Keratinocyte (primary cell): ENCODE measurements around the gene SIGLEC5. TPM values are rescaled to one million over a fixed set of nuclear protein-coding genes. Genes with fewer than 3 reads are reported as not detected.

Source experiments
- DNase-seq: peaks from one replicate; pipeline ENCODE4 v3.0.0-alpha.2; 2011; ENCODE audit warnings: low read depth, missing footprints, low spot score
- FAIRE-seq: peaks from 2 replicates; lab custom pipeline; 2011; peaks lifted over from hg19 to GRCh38; lab: Jason Lieb, UNC
- H2AFZ ChIP-seq: 2 replicates; pipeline ENCODE4 v1.6.0; 2012; ENCODE audit warnings: low read length, control low read depth, inconsistent platforms; ENCODE audit not compliant: control insufficient read depth
- H3K27ac ChIP-seq: 2 replicates; pipeline ENCODE4 v1.5.1; 2011; ENCODE audit warnings: low read length; ENCODE audit not compliant: control insufficient read depth, insufficient read depth
- H3K27me3 ChIP-seq: 3 replicates; pipeline ENCODE4 v1.6.0; 2011; ENCODE audit warnings: low read length; ENCODE audit not compliant: control insufficient read depth, insufficient read depth; ENCODE audit errors: extremely low read depth
- H3K36me3 ChIP-seq, 2 experiments: 2 replicates in 1 of 2; 3 replicates in 1 of 2; pipeline ENCODE4 v1.5.1; 2011; ENCODE audit warnings: low read length in 2 of 2, mild to moderate bottlenecking in 1 of 2; ENCODE audit not compliant: control insufficient read depth in 2 of 2, insufficient read depth in 2 of 2; ENCODE audit errors: extremely low read depth in 1 of 2
- H3K4me1 ChIP-seq: 3 replicates; pipeline ENCODE4 v1.5.1; 2011; ENCODE audit warnings: low read length; ENCODE audit not compliant: control insufficient read depth, insufficient read depth; ENCODE audit errors: extremely low read depth
- H3K4me2 ChIP-seq: 3 replicates; pipeline ENCODE4 v1.6.0; 2011; ENCODE audit warnings: low read depth, low read length; ENCODE audit not compliant: control insufficient read depth, insufficient read depth; ENCODE audit errors: extremely low read depth
- H3K4me3 ChIP-seq, 3 experiments: fragments of 200-600 bp in 1 of 3; sonication (generic) in 1 of 3; 2 replicates in 2 of 3; 3 replicates in 1 of 3; pipeline ENCODE4 v1.5.1; 2011 to 2016; ENCODE audit warnings: low read length in 3 of 3, mild to moderate bottlenecking in 3 of 3, control low read depth in 2 of 3, inconsistent platforms in 1 of 3, low read depth in 1 of 3, mixed read lengths in 1 of 3, mixed run types in 1 of 3, moderate library complexity in 1 of 3; ENCODE audit not compliant: control insufficient read depth in 2 of 3, insufficient read depth in 2 of 3; ENCODE audit errors: extremely low read depth in 1 of 3
- H3K79me2 ChIP-seq: 2 replicates; pipeline ENCODE4 v1.6.0; 2012; ENCODE audit warnings: low read length; ENCODE audit not compliant: control insufficient read depth, insufficient read depth
- H3K9ac ChIP-seq: 3 replicates; pipeline ENCODE4 v1.6.0; 2011; ENCODE audit warnings: low read length; ENCODE audit not compliant: control insufficient read depth, insufficient read depth; ENCODE audit errors: extremely low read depth
- H3K9me1 ChIP-seq: 3 replicates; pipeline ENCODE4 v1.6.0; 2011; ENCODE audit warnings: low read length; ENCODE audit not compliant: control insufficient read depth, insufficient read depth; ENCODE audit errors: extremely low read depth
- H3K9me3 ChIP-seq: 2 replicates; pipeline ENCODE4 v1.5.1; 2012; ENCODE audit warnings: low read depth, low read length; ENCODE audit not compliant: control insufficient read depth
- H4K20me1 ChIP-seq: 3 replicates; pipeline ENCODE4 v1.6.0; 2011; ENCODE audit warnings: low read length; ENCODE audit not compliant: control insufficient read depth, insufficient read depth; ENCODE audit errors: extremely low read depth
- CTCF ChIP-seq, 3 experiments: IDR thresholded peaks in 1 of 3; conservative IDR thresholded peaks in 1 of 3; optimal IDR thresholded peaks in 1 of 3; 2 replicates in 2 of 3; 3 replicates in 1 of 3; pipeline versions ENCODE3 to v1.5.1; 2011; ENCODE audit warnings: low read length in 3 of 3, mild to moderate bottlenecking in 3 of 3, moderate library complexity in 2 of 3, control low read depth in 1 of 3, inconsistent platforms in 1 of 3; ENCODE audit not compliant: insufficient read depth in 2 of 3; ENCODE audit errors: extremely low read depth in 1 of 3
- EZH2 ChIP-seq: IDR thresholded peaks from one replicate; pipeline ENCODE4 v1.6.1; 2012; ENCODE audit warnings: inconsistent platforms, mild to moderate bottlenecking, low read length, moderate library complexity
- dilution Hi-C: fragments of 300-500 bp; cut with MboI; formaldehyde crosslinking; loops from one replicate; pipeline ENCODE4 v1.7.0; 2020; ENCODE audit warnings: low sequenced_read_pairs; ENCODE audit not compliant: extremely low pct_ligation_motif_present
- polyA plus RNA-seq, 5 experiments: library from polyadenylated mRNA; depleted of rRNA in 3 of 5; stranded (reverse) in 3 of 5; stranded (forward) in 1 of 5; unstranded in 1 of 5; fragments of >200 nt; gene quantifications; 1 replicate in 1 of 5; 2 replicates in 3 of 5; 3 replicates in 1 of 5; pipeline versions ENCODE4 v1.2.1 to v1.2.3, GENCODE V29; 2011 to 2012; ENCODE audit warnings: missing spikeins in 2 of 5, low read depth in 1 of 5, low replicate concordance in 1 of 5

SIGLEC5 gene
- polyA plus RNA-seq, 1 donor (not counting 4 experiments of a cell fraction or from before 2014, with no cell fraction given) = not detected

GRCh38 chr19:51663650-51664049 lies 33.4 kb upstream of the SIGLEC5 start:
- H3K4me3 ChIP-seq = no peak overlapping the region
- no peaks in the 10 kb centered on the region for H3K9me1 ChIP-seq
- H4K20me1 ChIP-seq = no peaks in the 10 kb centered on the region
- TF ChIP-seq EZH2 (no peak), CTCF (optimal IDR thresholded peaks at IDR 0.05 in 1 of 3, IDR thresholded peaks at IDR 0.05 in 1 of 3, conservative IDR thresholded peaks at IDR 0.05 in 1 of 3; ENCODE audit: extremely low read depth in 1 of 3, insufficient read depth in 2 of 3, low read length in 3 of 3) (no peak)
- no peak for DNase-seq
- no peaks in the 10 kb centered on the region for H3K9me3 ChIP-seq
- dilution Hi-C loops = no loop called here
- no peaks in the 10 kb centered on the region for H3K79me2 ChIP-seq
- no peak for FAIRE-seq
- no peaks in the 10 kb centered on the region for H3K36me3 ChIP-seq
- no peaks in the 10 kb centered on the region for H3K27me3 ChIP-seq
- no peak overlapping the region for H2AFZ ChIP-seq
- no peaks in the 10 kb centered on the region for H3K4me1 ChIP-seq
- no peak overlapping the region for H3K27ac ChIP-seq
- no peak overlapping the region for H3K9ac ChIP-seq
- no peak overlapping the region for H3K4me2 ChIP-seq

- no peak overlapping the region for H3K4me2 ChIP-seq
- dilution Hi-C loops = no loop called here
- no peaks in the 10 kb centered on the region for H3K36me3 ChIP-seq
- H3K27me3 ChIP-seq = no peaks in the 10 kb centered on the region
- H3K9me1 ChIP-seq = no peaks in the 10 kb centered on the region
- no peak overlapping the region for H3K4me3 ChIP-seq
- no peaks in the 10 kb centered on the region for H3K9me3 ChIP-seq
- no peaks in the 10 kb centered on the region for H4K20me1 ChIP-seq
- no peak overlapping the region for H3K27ac ChIP-seq
- H3K9ac ChIP-seq = no peak overlapping the region
- FAIRE-seq (no peak), DNase-seq (peak; percentile 26)
- no peaks in the 10 kb centered on the region for H3K79me2 ChIP-seq
- no peak overlapping the region for H2AFZ ChIP-seq
- TF ChIP-seq CTCF (optimal IDR thresholded peaks at IDR 0.05 in 1 of 3, IDR thresholded peaks at IDR 0.05 in 1 of 3, conservative IDR thresholded peaks at IDR 0.05 in 1 of 3; ENCODE audit: extremely low read depth in 1 of 3, insufficient read depth in 2 of 3, low read length in 3 of 3) (peak; percentile 59 to 77 (median 66)), EZH2 (no peak)
- H3K4me1 ChIP-seq = no peaks in the 10 kb centered on the region
These were observed 30.9 kb upstream of the SIGLEC5 start for GRCh38 chr19:51660975-51661600.
